A549 (cell line): ENCODE data around the gene VAV3. TPM values are rescaled to one million over a fixed set of nuclear protein-coding genes. Genes with fewer than 3 reads are reported as not detected.

ENCODE experiments used
- ATAC-seq, 2 experiments: fragments of 200-7000 bp in 1 of 2; fragments of >200 bp in 1 of 2; cut with Nextera tagmentation in 1 of 2; cut with Tn5 transposase in 1 of 2; 3 replicates each; pipeline versions ENCODE4 v1.8.0 to v1.9.1; 2018 to 2020; ENCODE audit warnings: mild to moderate bottlenecking in 1 of 2, moderate library complexity in 1 of 2
- CTCF ChIA-PET: fragments of 300-600 bp; sonication (Branson Sonifier 250); formaldehyde crosslinking; extraction: SDS; loops from one replicate; lab custom pipeline; 2021; ENCODE audit warnings: antibody characterized with exemption, inconsistent platforms; lab: Yijun Ruan, JAX
- POLR2A ChIA-PET: fragments of 350-600 bp; formaldehyde crosslinking; extraction: SDS; loops from one replicate; lab custom pipeline; 2021; ENCODE audit warnings: antibody characterized with exemption, inconsistent platforms; lab: Yijun Ruan, JAX
- DNase-seq, 2 experiments: peaks; one replicate each; pipeline versions ENCODE4 v3.0.0 to v3.0.0-alpha.2; 2011 to 2016; ENCODE audit warnings: low read depth in 1 of 2, low spot score in 1 of 2
- FAIRE-seq: peaks from 2 replicates; lab custom pipeline; 2011; peaks lifted over from hg19 to GRCh38; lab: Jason Lieb, UNC
- H3K27ac ChIP-seq, 2 experiments: fragments of >200 bp; sonication (Bioruptor Twin); formaldehyde crosslinking; 3 replicates each; pipeline ENCODE4 v1.5.1; 2016 to 2017
- H3K4me1 ChIP-seq: fragments of >200 bp; sonication (Bioruptor Twin); formaldehyde crosslinking; 3 replicates; pipeline ENCODE4 v1.6.1; 2016
- H3K4me2 ChIP-seq: fragments of >200 bp; sonication (Bioruptor Twin); formaldehyde crosslinking; 3 replicates; pipeline ENCODE4 v1.6.1; 2016
- H3K4me3 ChIP-seq: fragments of >200 bp; sonication (Bioruptor Twin); formaldehyde crosslinking; 3 replicates; pipeline ENCODE4 v1.5.1; 2016
- H3K9me3 ChIP-seq: fragments of >200 bp; sonication (Bioruptor Twin); formaldehyde crosslinking; 3 replicates; pipeline ENCODE4 v1.6.1; 2016
- BHLHE40 ChIP-seq: IDR thresholded peaks from 2 replicates; pipeline ENCODE4 v1.6.1; 2012; ENCODE audit warnings: low read depth, low read length, inconsistent platforms
- CBX8 ChIP-seq: fragments of 200-600 bp; sonication (generic); IDR thresholded peaks from 2 replicates; pipeline ENCODE4 v1.6.1; 2016
- CEBPB ChIP-seq, 2 experiments: fragments of >200 bp in 1 of 2; sonication (Bioruptor Twin) in 1 of 2; formaldehyde crosslinking in 1 of 2; IDR thresholded peaks; 2 replicates each; pipeline ENCODE4 v1.6.1; 2012 to 2016
- CHD2 ChIP-seq: fragments of 150-350 bp; IDR thresholded peaks from 2 replicates; pipeline ENCODE4 v1.6.1; 2014; ENCODE audit warnings: low read length; ENCODE audit not compliant: partially characterized antibody
- CTCF ChIP-seq: fragments of >200 bp; sonication (Bioruptor Twin); formaldehyde crosslinking; IDR thresholded peaks from 3 replicates; pipeline ENCODE4 v1.5.1; 2016
- EHMT2 ChIP-seq: fragments of 200-600 bp; sonication (generic); IDR thresholded peaks from 2 replicates; pipeline ENCODE4 v1.6.1; 2016; ENCODE audit warnings: antibody characterized with exemption, low read depth, mild to moderate bottlenecking, moderate library complexity
- EP300 ChIP-seq, 2 experiments: fragments of >200 bp; sonication (Bioruptor Twin); formaldehyde crosslinking; IDR thresholded peaks; 2 replicates in 1 of 2; 3 replicates in 1 of 2; pipeline ENCODE4 v1.6.1; 2016 to 2017
- ESRRA ChIP-seq: fragments of 150-350 bp; IDR thresholded peaks from 2 replicates; pipeline ENCODE4 v1.6.1; 2014; ENCODE audit warnings: mild to moderate bottlenecking, low read length, borderline replicate concordance
- FOSB ChIP-seq: fragments of 250-450 bp; sonication (Bioruptor Pico); IDR thresholded peaks from 2 replicates; pipeline ENCODE4 v1.5.0; 2020; ENCODE audit warnings: mild to moderate bottlenecking, moderate library complexity
- GATA3 ChIP-seq: IDR thresholded peaks from 2 replicates; pipeline ENCODE4 v1.6.1; 2012; ENCODE audit warnings: borderline replicate concordance
- HEYL ChIP-seq: fragments of 250-450 bp; sonication (Bioruptor Pico); IDR thresholded peaks from 2 replicates; pipeline ENCODE4 v1.8.0; 2021; ENCODE audit warnings: mild to moderate bottlenecking, moderate library complexity
- HMGXB4 ChIP-seq: fragments of 250-450 bp; sonication (Bioruptor Pico); IDR thresholded peaks from 2 replicates; pipeline ENCODE4 v1.5.0; 2021; ENCODE audit warnings: mild to moderate bottlenecking, moderate library complexity, borderline replicate concordance
- HOXB13 ChIP-seq: fragments of 250-450 bp; sonication (Bioruptor Pico); IDR thresholded peaks from 2 replicates; pipeline ENCODE4 v1.5.0; 2020; ENCODE audit warnings: low read depth, mild to moderate bottlenecking, moderate library complexity
- KDM1A ChIP-seq: fragments of 200-600 bp; sonication (generic); IDR thresholded peaks from 2 replicates; pipeline ENCODE4 v1.6.1; 2016; ENCODE audit warnings: low read depth, mild to moderate bottlenecking
- MYC ChIP-seq: IDR thresholded peaks from 2 replicates; pipeline ENCODE4 v1.6.1; 2012; ENCODE audit warnings: mild to moderate bottlenecking, inconsistent platforms, low read length, improper control_type of control experiment, borderline replicate concordance
- NFE2L2 ChIP-seq: fragments of 150-350 bp; conservative IDR thresholded peaks from 2 replicates; pipeline ENCODE4 v1.6.1; 2014; ENCODE audit warnings: low read length
- PHF8 ChIP-seq: fragments of 200-600 bp; sonication (generic); IDR thresholded peaks from 2 replicates; pipeline ENCODE4 v1.6.1; 2016; ENCODE audit warnings: low read depth, mild to moderate bottlenecking, antibody characterized with exemption, moderate library complexity, borderline replicate concordance
- POLR2A ChIP-seq: IDR thresholded peaks from 2 replicates; pipeline ENCODE4 v1.6.1; 2012; ENCODE audit warnings: mild to moderate bottlenecking, low read length
- RFX5 ChIP-seq: fragments of 450-650 bp; IDR thresholded peaks from 2 replicates; pipeline ENCODE4 v1.7.1; 2014; ENCODE audit warnings: antibody characterized with exemption, mild to moderate bottlenecking, moderate library complexity
- USF2 ChIP-seq: fragments of 450-650 bp; IDR thresholded peaks from 2 replicates; pipeline ENCODE4 v1.6.1; 2014; ENCODE audit warnings: antibody characterized with exemption
- ZSCAN20 ChIP-seq: fragments of 250-450 bp; sonication (Bioruptor Pico); IDR thresholded peaks from 2 replicates; pipeline ENCODE4 v1.8.0; 2022; ENCODE audit warnings: mild to moderate bottlenecking, moderate library complexity
- WGBS: methylation state at CpG from one replicate; pipeline ENCODE4 v1.1.6; 2017; ENCODE audit errors: missing lambda C conversion rate; 5-methylcytosine and 5-hydroxymethylcytosine counted together
- polyA plus RNA-seq, 4 experiments: library from polyadenylated mRNA; depleted of rRNA in 3 of 4; stranded (reverse); fragments of >200 nt; fragmentation: RNase III in 1 of 4; extraction: RNeasy Plus Mini Kit Qiagen cat#74134 plus additional on column Dnase treatment in 1 of 4; gene quantifications; 2 replicates in 3 of 4; 3 replicates in 1 of 4; pipeline ENCODE4 v1.2.3, GENCODE V29; 2011 to 2017
- TF ChIP-seq, protein P1 (sequence below): fragments of >200 bp; sonication (Bioruptor Twin); formaldehyde crosslinking; IDR thresholded peaks from 2 replicates; pipeline ENCODE4 v1.6.1; 2016

The VAV3 gene
- polyA plus RNA-seq, 2 of the 4 experiments (the other 2 are of a cell fraction), result 12.8 to 22.7 TPM

DNA sequence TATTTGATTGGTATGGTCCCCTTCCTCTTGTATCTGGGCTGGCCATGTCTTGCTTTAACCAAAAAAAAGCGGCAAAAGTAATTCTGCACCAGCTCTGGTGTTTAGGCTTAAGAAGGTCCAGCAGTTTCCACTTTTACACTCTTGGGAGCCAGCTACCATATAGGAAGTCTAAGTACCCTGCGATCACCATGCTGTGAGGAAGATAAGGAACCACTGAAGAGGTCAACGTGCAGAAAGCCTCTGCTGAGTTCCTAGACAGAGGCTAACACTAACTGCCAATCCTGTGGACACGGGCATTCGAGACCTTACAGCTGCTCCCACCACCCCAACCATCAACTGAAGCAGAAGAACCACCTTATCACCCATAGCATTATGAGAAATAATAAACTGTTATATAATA lies 331.4 kb downstream of the VAV3 start:
- H3K9me3 ChIP-seq, result no peaks in the 10 kb centered on the region
- CTCF ChIA-PET, result no interaction called here
- FAIRE-seq (no peak), ATAC-seq (no peak), DNase-seq (no peak)
- H3K4me2 ChIP-seq, result no peak overlapping the region
- no peaks in the 10 kb centered on the region; the same call in 2 of the 3 replicates for H3K4me1 ChIP-seq
- POLR2A ChIA-PET, result no interaction called here
- no peak overlapping the region for H3K4me3 ChIP-seq
- H3K27ac ChIP-seq, result no peak overlapping the region
- TF ChIP-seq KDM1A (no peak), PHF8 (no peak), HMGXB4 (CRISPR knock-in tag) (no peak)
- TF ChIP-seq, protein P1, sequence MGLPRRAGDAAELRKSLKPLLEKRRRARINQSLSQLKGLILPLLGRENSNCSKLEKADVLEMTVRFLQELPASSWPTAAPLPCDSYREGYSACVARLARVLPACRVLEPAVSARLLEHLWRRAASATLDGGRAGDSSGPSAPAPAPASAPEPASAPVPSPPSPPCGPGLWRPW, result no peak
- 50% methylated on average over 5 of the region's 5 CpGs for WGBS

GRCh38 chr1:107626073-107626796 lies 338.7 kb downstream of the VAV3 start:
- Histone ChIP-seq H3K4me2 (no peak overlapping the region), H3K9me3 (no peaks in the 10 kb centered on the region), H3K27ac (no peak overlapping the region), H3K4me3 (no peak overlapping the region), H3K4me1 (no peaks in the 10 kb centered on the region)
- no peak for FAIRE-seq
- ChIA-PET POLR2A (no interaction called here), CTCF (no interaction called here)
- no peak for ATAC-seq
- DNase-seq, result no peak
- 95% methylated on average over 2 of the region's 2 CpGs for WGBS
- no peak for TF ChIP-seq ZSCAN20
- TF ChIP-seq ESRRA, result no peak
- TF ChIP-seq EHMT2, result no peak
- no peak for TF ChIP-seq POLR2A
- TF ChIP-seq NFE2L2, result no peak
- TF ChIP-seq GATA3, result no peak
- no peak for TF ChIP-seq CBX8
- no peak for TF ChIP-seq BHLHE40
- TF ChIP-seq MYC, result no peak
- no peak for TF ChIP-seq RFX5
- TF ChIP-seq HOXB13 (CRISPR knock-in tag), result no peak
- TF ChIP-seq CTCF, result no peak
- TF ChIP-seq USF2, result no peak
- no peak for TF ChIP-seq CEBPB (IDR thresholded peaks at IDR 0.05)
- TF ChIP-seq EP300 (IDR thresholded peaks at IDR 0.05), result no peak
- no peak for TF ChIP-seq FOSB (CRISPR knock-in tag)
- no peak for TF ChIP-seq CHD2
- no peak for TF ChIP-seq HEYL
